Esophagus squamous epithelium (tissue), 4 donors: ENCODE measurements around the gene EMX2.

ENCODE experiments used
- POLR2A ChIP-seq, 4 donors: fragments of 450-650 bp; IDR thresholded peaks; one replicate each; pipeline ENCODE4 v1.6.1; 2017; ENCODE audit warnings: antibody characterized with exemption in 4 of 4, mild to moderate bottlenecking in 4 of 4, moderate library complexity in 3 of 4
- TF ChIP-seq, protein P1 (sequence below), 6 experiments: fragments of 450-650 bp in 4 of 6; fragments of 200-600 bp in 2 of 6; sonication (generic) in 2 of 6; IDR thresholded peaks; one replicate each; pipeline ENCODE4 v1.5.1; 2016 to 2019; ENCODE audit warnings: antibody characterized with exemption in 6 of 6, mild to moderate bottlenecking in 4 of 6, moderate library complexity in 4 of 6

DNA sequence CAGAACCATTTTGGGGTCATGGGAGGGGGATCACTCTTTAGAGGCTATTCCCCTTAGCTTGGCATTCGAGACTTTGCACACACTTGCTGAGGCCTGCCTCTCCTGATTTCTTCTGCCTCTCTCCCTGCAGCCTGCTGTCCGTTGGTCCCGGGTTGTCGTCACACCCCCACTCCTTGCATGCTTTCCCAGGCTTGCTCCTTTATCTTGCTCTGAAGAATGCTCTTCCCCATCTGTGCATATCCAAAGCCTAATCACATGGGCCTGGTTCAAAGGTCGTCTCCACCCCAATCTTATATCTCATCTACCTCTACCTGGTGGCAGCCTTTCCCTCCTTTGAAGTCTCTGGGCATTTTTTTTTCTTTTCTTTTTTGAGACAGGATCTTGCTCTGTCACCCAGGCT lies 24.3 kb upstream of the EMX2 start:
- TF ChIP-seq, protein P1, sequence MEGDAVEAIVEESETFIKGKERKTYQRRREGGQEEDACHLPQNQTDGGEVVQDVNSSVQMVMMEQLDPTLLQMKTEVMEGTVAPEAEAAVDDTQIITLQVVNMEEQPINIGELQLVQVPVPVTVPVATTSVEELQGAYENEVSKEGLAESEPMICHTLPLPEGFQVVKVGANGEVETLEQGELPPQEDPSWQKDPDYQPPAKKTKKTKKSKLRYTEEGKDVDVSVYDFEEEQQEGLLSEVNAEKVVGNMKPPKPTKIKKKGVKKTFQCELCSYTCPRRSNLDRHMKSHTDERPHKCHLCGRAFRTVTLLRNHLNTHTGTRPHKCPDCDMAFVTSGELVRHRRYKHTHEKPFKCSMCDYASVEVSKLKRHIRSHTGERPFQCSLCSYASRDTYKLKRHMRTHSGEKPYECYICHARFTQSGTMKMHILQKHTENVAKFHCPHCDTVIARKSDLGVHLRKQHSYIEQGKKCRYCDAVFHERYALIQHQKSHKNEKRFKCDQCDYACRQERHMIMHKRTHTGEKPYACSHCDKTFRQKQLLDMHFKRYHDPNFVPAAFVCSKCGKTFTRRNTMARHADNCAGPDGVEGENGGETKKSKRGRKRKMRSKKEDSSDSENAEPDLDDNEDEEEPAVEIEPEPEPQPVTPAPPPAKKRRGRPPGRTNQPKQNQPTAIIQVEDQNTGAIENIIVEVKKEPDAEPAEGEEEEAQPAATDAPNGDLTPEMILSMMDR (IDR thresholded peaks at IDR 0.05) = no peak
- no peak for TF ChIP-seq POLR2A (IDR thresholded peaks at IDR 0.05)
